K562 (cell line): ENCODE data around the gene DIAPH3. TPM values are rescaled to one million over a fixed set of nuclear protein-coding genes. Genes with fewer than 3 reads are reported as not detected.

ENCODE experiments used
- ATAC-seq: fragments of 200-7000 bp; cut with Tn5 transposase; 3 replicates; pipeline ENCODE4 v1.9.1; 2020; ENCODE audit warnings: moderate library complexity
- BruUV-seq: library from RNA; stranded (reverse); fragments of 400-500 nt; replicated peaks from 2 replicates; lab custom pipeline; 2021; lab: Mats Ljungman, UMichigan
- CTCF ChIA-PET: fragments of 300-600 bp; formaldehyde crosslinking; extraction: SDS; loops from one replicate; lab custom pipeline; 2021; ENCODE audit warnings: low intra/inter-chr PET ratio; lab: Yijun Ruan, JAX
- POLR2A ChIA-PET: fragments of 300-600, 350-650 bp; sonication (Branson Sonifier 250); formaldehyde crosslinking; extraction: SDS; loops from one replicate; lab custom pipeline; 2021; ENCODE audit warnings: antibody characterized with exemption, inconsistent platforms; lab: Yijun Ruan, JAX
- DNase-seq, 4 experiments: peaks; one replicate each; pipeline versions ENCODE4 v3.0.0 to v3.0.0-alpha.2; 2011 to 2018; ENCODE audit warnings: low spot score in 3 of 4, mixed read lengths in 3 of 4; ENCODE audit errors: extremely low read depth in 1 of 4
- FAIRE-seq: peaks from 2 replicates; lab custom pipeline; 2011; peaks lifted over from hg19 to GRCh38; lab: Jason Lieb, UNC
- H2AFZ ChIP-seq: 2 replicates; pipeline ENCODE4 v1.6.0; 2011; ENCODE audit warnings: low read depth, low read length, control low read depth, inconsistent platforms
- H3K27ac ChIP-seq: fragments of 200-600 bp; 3 replicates; pipeline ENCODE4 v1.8.0; 2011; ENCODE audit warnings: low read depth, mild to moderate bottlenecking, control low read depth, inconsistent platforms, low read length, moderate library complexity, mixed read lengths; ENCODE audit errors: extremely low read depth
- H3K27me3 ChIP-seq, 2 experiments: fragments of 300-600 bp in 1 of 2; 2 replicates in 1 of 2; 3 replicates in 1 of 2; pipeline versions ENCODE4 v1.6.0 to v1.8.0; 2011; ENCODE audit warnings: inconsistent platforms in 2 of 2, low read length in 2 of 2, mild to moderate bottlenecking in 1 of 2, mixed read lengths in 1 of 2, moderate library complexity in 1 of 2; ENCODE audit not compliant: control insufficient read depth in 2 of 2, insufficient read depth in 2 of 2
- H3K36me3 ChIP-seq: fragments of 300-600 bp; 3 replicates; pipeline ENCODE4 v1.8.0; 2011; ENCODE audit warnings: mild to moderate bottlenecking, low read length, inconsistent platforms; ENCODE audit not compliant: control insufficient read depth, insufficient read depth
- H3K4me1 ChIP-seq, 2 experiments: fragments of 200-600 bp in 1 of 2; replicated peaks in 1 of 2; 2 replicates in 1 of 2; 3 replicates in 1 of 2; pipeline versions ENCODE4 v1.5.1 to v1.8.0; 2011; ENCODE audit warnings: inconsistent platforms in 2 of 2, low read length in 2 of 2, mild to moderate bottlenecking in 1 of 2, mixed read lengths in 1 of 2, moderate library complexity in 1 of 2; ENCODE audit not compliant: control insufficient read depth in 2 of 2, insufficient read depth in 2 of 2
- H3K4me2 ChIP-seq: 2 replicates; pipeline ENCODE4 v1.6.1; 2011; ENCODE audit warnings: low read length, control low read depth, inconsistent platforms, mixed read lengths; ENCODE audit not compliant: insufficient read depth
- H3K4me3 ChIP-seq: fragments of 200-600 bp; sonication (generic), shearing (Covaris generic); 2 replicates; pipeline ENCODE4 v1.5.1; 2016; ENCODE audit warnings: control low read depth, inconsistent platforms
- H3K79me2 ChIP-seq: fragments of 200-600 bp; 3 replicates; pipeline ENCODE4 v1.8.0; 2011; ENCODE audit warnings: low read length, inconsistent platforms; ENCODE audit not compliant: control insufficient read depth, insufficient read depth
- H3K9ac ChIP-seq, 2 experiments: 2 replicates each; pipeline versions ENCODE4 v1.6.0 to v1.6.1; 2011; ENCODE audit warnings: low read depth in 2 of 2, low read length in 2 of 2, control low read depth in 1 of 2, inconsistent platforms in 1 of 2, mild to moderate bottlenecking in 1 of 2, mixed read lengths in 1 of 2; ENCODE audit not compliant: insufficient read depth in 1 of 2
- H3K9me1 ChIP-seq: one replicate; pipeline ENCODE4 v1.6.0; 2011; ENCODE audit warnings: inconsistent platforms, mild to moderate bottlenecking, low read length, moderate library complexity; ENCODE audit not compliant: control insufficient read depth, insufficient read depth
- H3K9me3 ChIP-seq: replicated peaks from 2 replicates; pipeline ENCODE4 v1.5.1; 2011; ENCODE audit warnings: low read depth, low read length, inconsistent platforms; ENCODE audit not compliant: control insufficient read depth, insufficient read depth
- H4K20me1 ChIP-seq: replicated peaks from 2 replicates; pipeline ENCODE4 v1.6.1; 2011; ENCODE audit warnings: low read length, inconsistent platforms, mixed read lengths; ENCODE audit not compliant: control insufficient read depth, insufficient read depth
- CBX3 ChIP-seq, 2 experiments: IDR thresholded peaks; 1 replicate in 1 of 2; 2 replicates in 1 of 2; pipeline ENCODE4 v1.6.1; 2012; ENCODE audit warnings: inconsistent platforms in 2 of 2, low read length in 2 of 2, borderline replicate concordance in 1 of 2, control low read depth in 1 of 2
- HINFP ChIP-seq: fragments of 450-650 bp; conservative IDR thresholded peaks from 2 replicates; pipeline ENCODE4 v1.6.1; 2016; ENCODE audit warnings: missing genetic modification characterization, low read depth, mild to moderate bottlenecking, control low read depth, missing compliant biosample characterization
- MXD1 ChIP-seq: fragments of 250-450 bp; sonication (Bioruptor Pico); IDR thresholded peaks from 2 replicates; pipeline ENCODE4 v1.8.0; 2021; ENCODE audit warnings: borderline replicate concordance, mild to moderate bottlenecking, moderate library complexity; ENCODE audit not compliant: poor library complexity, severe bottlenecking
- NR2F6 ChIP-seq: fragments of 450-650 bp; formaldehyde crosslinking; IDR thresholded peaks from 2 replicates; pipeline ENCODE4 v1.4.0; 2020; ENCODE audit warnings: mild to moderate bottlenecking
- NR4A1 ChIP-seq, 2 experiments: fragments of 250-450 bp in 1 of 2; fragments of 450-650 bp in 1 of 2; sonication (Bioruptor Pico) in 1 of 2; IDR thresholded peaks; 2 replicates each; pipeline versions ENCODE4 v1.4.0 to v1.6.1; 2016 to 2020; ENCODE audit warnings: mild to moderate bottlenecking in 2 of 2, missing compliant biosample characterization in 1 of 2, missing genetic modification characterization in 1 of 2, moderate library complexity in 1 of 2
- SAFB ChIP-seq: fragments of 200-400 bp; formaldehyde crosslinking; IDR thresholded peaks from 2 replicates; pipeline ENCODE4 v1.6.1; 2017; ENCODE audit warnings: low read depth, low read length, borderline replicate concordance
- SFPQ ChIP-seq: fragments of 200-400 bp; formaldehyde crosslinking; IDR thresholded peaks from 2 replicates; pipeline ENCODE4 v1.6.1; 2017; ENCODE audit warnings: mild to moderate bottlenecking, low read depth, low read length, moderate library complexity
- WGBS: fragments of 100-300 bp; shearing (Covaris generic); methylation state at CpG from one replicate; pipeline ENCODE4 v1.1.6; 2016; ENCODE audit warnings: low coverage, mixed read lengths; ENCODE audit not compliant: insufficient coverage; ENCODE audit errors: missing lambda C conversion rate; 5-methylcytosine and 5-hydroxymethylcytosine counted together
- in situ Hi-C: fragments of 300-500 bp; cut with MboI; formaldehyde crosslinking; loops from 4 replicates; pipeline ENCODE4 v1.15.0; 2018; ENCODE audit warnings: inconsistent platforms, mixed read lengths
- intact Hi-C: fragments of 100-400 bp; cut with micrococcal nuclease; formaldehyde crosslinking; loops from 2 replicates; pipeline ENCODE4 v1.14.2; 2022
- polyA plus RNA-seq, 8 experiments: library from polyadenylated mRNA; depleted of rRNA in 4 of 8; stranded (reverse) in 5 of 8; unstranded in 3 of 8; fragments of >200 nt; fragmentation: Nextera tagmentation in 2 of 8; fragmentation: Illumina TruSeq in 1 of 8; extraction: Ambion mirVana in 2 of 8; extraction: Trizol in 1 of 8; gene quantifications; 2 replicates each; pipeline versions ENCODE4 v1.2.1 to v1.2.3, GENCODE V29; 2011 to 2014; ENCODE audit warnings: inconsistent platforms in 1 of 8, missing spikeins in 1 of 8
- total RNA-seq, 7 experiments: library from RNA; depleted of rRNA in 6 of 7; stranded (reverse); fragments of >200 nt in 6 of 7; fragmentation: Illumina TruSeq in 2 of 7; extraction: Trizol in 2 of 7; gene quantifications; 2 replicates each; pipeline versions ENCODE4 v1.2.1 to v1.2.3, GENCODE V29; 2011 to 2021; ENCODE audit warnings: low replicate concordance in 1 of 7

DIAPH3 gene
- total and polyA plus RNA-seq, 9 of the 15 experiments (the other 6 are each of a cell fraction or from before 2014, with no cell fraction given), result 9.0 to 18.7 (median 14.7) TPM

GRCh38 chr13:59672445-59672844 is 491.3 kb downstream of the DIAPH3 start:
- intact Hi-C loops, result no loop called here

More at GRCh38 chr13:59672445-59672844, 491.3 kb downstream of the DIAPH3 start:
- FAIRE-seq, result no peak
- no TSS peak for BruUV-seq
- no peak overlapping the region for H2AFZ ChIP-seq
- no peak overlapping the region for H3K9ac ChIP-seq
- H3K9me3 ChIP-seq, result no peaks in the 10 kb centered on the region
- H3K27ac ChIP-seq, result no peak overlapping the region
- ATAC-seq, result no peak
- ChIA-PET POLR2A (no interaction called here), CTCF (no interaction called here)
- H3K4me1 ChIP-seq, result no peaks in the 10 kb centered on the region
- H3K27me3 ChIP-seq, result no peaks in the 10 kb centered on the region
- TF ChIP-seq MXD1, result no peak
- no peak for TF ChIP-seq SAFB
- TF ChIP-seq HINFP, result no peak
- no peak for TF ChIP-seq SFPQ
- TF ChIP-seq NR4A1 (CRISPR knock-in tag; IDR thresholded peaks at IDR 0.05), result no peak
- TF ChIP-seq NR4A1 (tag; IDR thresholded peaks at IDR 0.05), result no peak
- no peak for TF ChIP-seq NR2F6
- TF ChIP-seq CBX3 (IDR thresholded peaks at IDR 0.05; ENCODE audit: borderline replicate concordance in 1 of 2, low read length in 2 of 2), result no peak
- H3K4me2 ChIP-seq, result no peak overlapping the region
- no peak overlapping the region for H3K4me3 ChIP-seq
- no peaks in the 10 kb centered on the region for H3K36me3 ChIP-seq
- no peaks in the 10 kb centered on the region for H3K9me1 ChIP-seq
- 58% methylated on average over 4 of the region's 4 CpGs for whole genome bisulfite sequencing
- no peaks in the 10 kb centered on the region for H4K20me1 ChIP-seq
- in situ Hi-C loops, result loop anchor here (10.0 kb wide), 1 partner anchor 662 kb away; no protein-coding TSS in a partner anchor
- DNase-seq, result no peak
- H3K79me2 ChIP-seq, result no peaks in the 10 kb centered on the region
